D721Med (cell line): Measurements from ENCODE around the gene HABP4.

ENCODE experiments used
- DNase-seq: peaks from one replicate; pipeline ENCODE4 v3.0.0; 2011; ENCODE audit warnings: low spot score; ENCODE audit not compliant: insufficient read length
- FAIRE-seq: peaks from 2 replicates; lab custom pipeline; 2011; peaks lifted over from hg19 to GRCh38; lab: Jason Lieb, UNC
- CTCF ChIP-seq: IDR thresholded peaks from 2 replicates; pipeline ENCODE4 v1.5.1; 2012; ENCODE audit warnings: mild to moderate bottlenecking, control low read depth; ENCODE audit not compliant: insufficient read depth; ENCODE audit errors: missing control alignments

Gene HABP4

GRCh38 chr9:96476591-96476990 is 26.6 kb downstream of the HABP4 start:
- FAIRE-seq (no peak), DNase-seq (no peak)
- no peak for TF ChIP-seq CTCF

- DNase-seq, result no peak
- no peak for TF ChIP-seq CTCF
- no peak for FAIRE-seq
Observed at GRCh38 chr9:96478829-96479371, 28.9 kb downstream of the HABP4 start.

- FAIRE-seq (no peak), DNase-seq (no peak)
- no peak for TF ChIP-seq CTCF
Observed at GRCh38 chr9:96480736-96481135, 30.8 kb downstream of the HABP4 start.

- FAIRE-seq (no peak), DNase-seq (no peak)
- no peak for TF ChIP-seq CTCF
Observed at GRCh38 chr9:96482476-96482875, 32.5 kb downstream of the HABP4 start.

GRCh38 chr9:96483197-96483596 is 33.2 kb downstream of the HABP4 start:
- DNase-seq (no peak), FAIRE-seq (no peak)
- no peak for TF ChIP-seq CTCF

- DNase-seq (no peak), FAIRE-seq (no peak)
- TF ChIP-seq CTCF, result no peak
Observed at GRCh38 chr9:96483733-96484390, 33.9 kb downstream of the HABP4 start.

DNA sequence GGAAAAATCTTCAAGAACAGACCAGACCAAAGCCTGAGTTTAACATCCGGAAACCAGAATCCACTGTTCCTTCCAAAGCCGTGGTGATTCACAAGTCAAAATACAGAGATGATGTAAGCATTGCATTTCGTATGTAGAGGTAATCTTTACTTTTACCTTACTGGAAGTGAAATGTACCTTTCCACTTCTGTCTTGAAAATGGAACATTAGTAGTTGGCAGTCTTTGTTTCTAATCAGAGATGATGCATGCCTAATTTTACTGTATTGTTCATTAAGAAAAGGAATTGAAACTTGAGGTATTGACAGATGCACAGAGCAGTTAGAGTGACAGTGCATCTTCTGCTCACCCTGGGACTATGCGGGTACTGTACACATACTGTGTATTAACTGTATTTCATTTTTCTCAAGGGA is 34.6 kb downstream of the HABP4 start:
- no peak for TF ChIP-seq CTCF
- no peak for FAIRE-seq
- DNase-seq, result no peak
